GM18870 (cell line): ENCODE measurements around the gene PIP5K1A.

Source experiments
- ATAC-seq: cut with Tn5 transposase; IDR thresholded peaks from one replicate; pipeline ENCODE4 v1.9.1; 2021; ENCODE audit warnings: moderate library complexity; ENCODE audit not compliant: unreplicated experiment

PIP5K1A gene

DNA sequence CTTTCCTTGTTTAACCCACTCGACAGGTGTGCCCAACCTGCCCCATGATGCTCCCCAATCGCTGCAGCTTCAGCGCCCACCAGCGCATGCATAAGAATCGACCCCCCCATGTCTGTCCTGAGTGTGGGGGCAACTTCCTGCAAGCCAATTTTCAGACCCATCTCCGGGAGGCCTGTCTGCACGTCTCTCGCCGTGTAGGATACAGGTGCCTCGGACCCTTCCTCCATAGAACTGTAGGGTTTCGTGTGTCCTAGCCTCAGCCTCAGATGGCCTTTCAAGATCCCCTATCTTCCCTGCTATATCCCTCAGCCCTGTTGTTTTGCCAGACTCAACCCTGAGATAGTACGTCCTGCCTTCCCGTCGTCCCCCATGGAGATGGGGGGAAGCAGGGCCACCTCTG lies 90.2 kb downstream of the PIP5K1A start:
- ATAC-seq: no peak

DNA sequence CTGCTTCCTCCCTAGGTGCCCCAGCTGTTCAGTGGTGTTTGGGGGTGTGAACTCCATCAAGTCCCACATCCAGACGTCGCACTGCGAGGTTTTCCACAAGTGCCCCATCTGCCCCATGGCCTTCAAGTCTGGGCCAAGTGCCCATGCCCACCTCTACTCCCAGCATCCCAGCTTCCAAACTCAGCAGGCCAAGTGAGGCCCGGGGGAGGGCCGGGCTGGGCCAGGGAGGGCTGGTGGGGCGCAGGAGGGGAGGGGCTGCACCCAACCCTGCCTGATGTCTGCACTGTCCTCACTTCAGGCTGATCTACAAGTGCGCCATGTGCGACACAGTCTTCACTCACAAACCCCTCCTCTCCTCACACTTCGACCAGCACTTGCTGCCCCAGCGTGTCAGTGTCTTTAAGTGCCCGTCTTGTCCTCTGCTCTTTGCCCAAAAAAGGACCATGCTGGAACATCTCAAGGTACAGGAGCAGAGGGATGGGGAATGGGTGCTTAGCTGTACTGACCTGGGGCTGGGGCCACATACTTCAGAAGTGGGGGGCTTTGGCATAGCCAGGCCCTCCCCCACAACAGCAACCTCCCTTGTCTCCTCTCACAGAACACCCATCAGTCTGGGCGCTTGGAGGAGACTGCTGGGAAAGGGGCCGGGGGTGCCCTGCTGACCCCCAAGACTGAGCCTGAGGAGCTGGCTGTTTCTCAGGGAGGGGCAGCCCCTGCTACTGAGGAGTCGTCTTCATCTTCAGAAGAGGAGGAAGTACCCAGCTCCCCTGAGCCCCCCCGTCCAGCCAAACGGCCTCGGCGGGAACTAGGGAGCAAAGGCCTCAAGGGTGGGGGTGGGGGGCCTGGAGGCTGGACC lies 91.0 kb downstream of the PIP5K1A start:
- no peak for ATAC-seq

GRCh38 chr1:151289991-151290708 lies 91.8 kb downstream of the PIP5K1A start:
- no peak for ATAC-seq

DNA sequence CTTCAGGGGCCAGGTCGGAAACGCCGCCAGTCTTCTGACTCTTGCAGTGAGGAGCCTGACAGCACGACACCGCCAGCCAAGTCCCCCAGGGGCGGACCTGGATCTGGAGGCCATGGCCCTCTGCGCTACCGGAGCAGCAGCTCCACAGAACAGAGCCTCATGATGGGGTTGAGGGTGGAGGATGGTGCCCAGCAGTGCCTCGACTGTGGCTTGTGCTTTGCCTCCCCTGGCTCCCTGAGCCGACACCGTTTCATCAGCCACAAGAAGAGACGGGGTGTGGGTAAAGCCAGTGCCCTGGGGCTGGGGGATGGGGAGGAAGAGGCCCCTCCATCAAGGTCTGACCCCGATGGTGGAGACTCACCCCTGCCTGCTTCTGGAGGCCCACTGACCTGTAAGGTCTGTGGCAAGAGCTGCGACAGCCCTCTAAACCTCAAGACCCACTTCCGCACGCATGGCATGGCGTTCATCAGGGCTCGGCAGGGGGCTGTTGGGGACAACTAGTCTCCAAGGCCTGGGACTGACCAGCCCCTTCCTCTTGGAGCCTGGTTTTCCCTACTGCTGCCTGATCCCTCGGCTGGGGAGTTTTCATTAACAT lies 92.5 kb downstream of the PIP5K1A start:
- no peak for ATAC-seq

- ATAC-seq: no peak
Observed at GRCh38 chr1:151292207-151293030, 94.1 kb downstream of the PIP5K1A start.

DNA sequence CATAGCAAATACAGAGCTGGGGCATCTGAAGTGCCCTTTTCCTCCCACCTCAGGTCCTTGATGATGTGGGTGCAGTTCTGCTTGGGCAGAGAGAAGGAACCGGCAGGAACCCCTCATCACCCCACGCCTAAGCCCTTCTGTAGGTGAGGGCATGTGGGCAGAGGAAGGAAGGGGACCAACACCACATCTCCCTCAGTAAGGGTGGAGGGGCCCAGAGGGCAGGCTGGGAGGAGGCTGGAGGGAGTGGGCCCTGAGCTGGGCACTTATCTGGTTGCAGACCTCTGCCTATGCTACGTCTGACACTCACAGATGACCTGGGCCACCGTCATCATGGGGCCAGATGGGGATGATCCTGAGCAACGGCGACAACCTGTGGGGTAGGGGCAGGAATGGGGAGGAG lies 94.7 kb downstream of the PIP5K1A start:
- ATAC-seq: no peak

DNA sequence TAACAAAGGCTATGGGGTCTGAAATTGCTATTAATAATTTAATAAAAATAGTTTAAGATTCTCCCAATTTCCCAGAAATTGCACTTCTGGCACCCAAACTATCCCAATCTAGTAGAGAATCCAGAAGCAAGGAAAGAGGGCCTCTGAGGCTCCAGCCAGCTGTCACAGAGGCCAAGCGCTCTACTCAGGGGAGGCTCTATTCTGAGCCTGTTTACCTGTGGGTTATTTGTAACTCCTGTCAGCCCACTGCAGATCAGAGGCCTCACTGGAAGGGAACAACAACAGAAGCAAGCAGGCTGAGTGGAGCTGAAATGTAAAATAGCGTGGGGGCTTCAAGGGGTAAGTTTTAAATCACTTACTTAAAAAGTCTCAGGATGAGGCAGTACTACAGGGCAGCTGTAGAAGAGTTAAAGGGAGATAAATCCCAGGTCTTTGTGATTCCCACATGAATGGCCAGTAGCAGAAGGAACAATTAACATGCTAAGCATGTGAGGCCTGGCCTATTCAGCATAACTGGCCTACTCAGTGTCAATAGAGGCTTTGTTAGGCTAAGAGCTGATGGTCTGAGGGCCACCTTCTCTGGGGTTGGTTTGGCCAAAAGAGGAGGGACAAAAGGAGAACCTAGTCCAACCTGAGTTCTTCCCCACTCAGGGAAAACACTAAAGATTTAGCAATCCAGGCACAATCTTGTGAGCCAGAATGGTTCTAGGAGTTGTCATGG lies 96.5 kb downstream of the PIP5K1A start:
- ATAC-seq: no peak
